ENCODE results near the gene SELENOP.
A peak's percentile ranks its signal among the peaks of the same experiment; 100 is the strongest.

Gene SELENOP

GRCh38 chr5:42772265-42772993 is 39.3 kb downstream of the SELENOP start:
- no peak overlapping the region for H3K4me3 ChIP-seq (ENCODE audit: low read length)
- TF ChIP-seq CTCF (conservative IDR thresholded peaks at IDR 0.05; ENCODE audit: low read depth, low read length), result no peak
- DNase-seq (ENCODE audit: low read depth), result no peak

DNA sequence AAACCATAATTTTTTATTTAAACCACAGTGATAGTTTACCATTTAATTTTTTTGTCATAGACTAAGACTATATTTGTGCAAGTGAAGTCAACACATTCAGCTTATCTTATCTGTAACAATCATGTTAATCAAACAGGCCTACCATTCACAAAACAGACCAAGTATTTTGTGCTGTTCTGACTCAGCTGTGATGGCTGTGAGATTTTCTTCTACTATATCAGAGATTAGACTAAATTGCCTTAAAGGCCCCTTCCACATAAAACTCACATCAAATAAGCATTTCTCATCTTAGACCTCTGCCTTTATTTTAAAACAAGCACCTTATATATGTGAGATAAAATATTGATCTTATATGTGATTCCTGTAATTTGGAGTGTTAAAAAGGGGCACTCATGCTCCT is 41.7 kb downstream of the SELENOP start:
- no peak for DNase-seq (ENCODE audit: low read depth)
- H3K4me3 ChIP-seq (ENCODE audit: low read length), result no peak overlapping the region
- TF ChIP-seq CTCF (conservative IDR thresholded peaks at IDR 0.05; ENCODE audit: low read depth, low read length), result no peak

DNA sequence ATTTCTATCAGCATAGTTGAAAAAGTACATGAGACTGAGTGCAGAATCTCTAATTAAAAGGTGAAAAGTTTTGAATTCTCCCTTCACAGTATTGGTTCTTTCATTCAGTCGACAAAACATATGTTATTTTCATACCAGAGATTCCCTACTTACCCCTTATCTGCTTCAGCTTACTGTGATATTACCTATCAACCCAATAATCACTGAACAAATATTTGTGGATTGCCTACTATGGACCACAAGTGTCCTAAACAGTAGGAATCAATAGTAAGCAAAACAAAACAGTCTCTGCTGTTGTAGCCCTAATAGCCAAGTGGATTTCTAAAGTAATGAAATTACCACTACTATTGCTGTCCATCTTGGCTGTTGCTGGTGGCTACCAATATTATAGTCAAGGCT is 43.6 kb downstream of the SELENOP start:
- H3K4me3 ChIP-seq (ENCODE audit: low read length), result no peak overlapping the region
- no peak for DNase-seq (ENCODE audit: low read depth)
- no peak for TF ChIP-seq CTCF (conservative IDR thresholded peaks at IDR 0.05; ENCODE audit: low read depth, low read length)

DNA sequence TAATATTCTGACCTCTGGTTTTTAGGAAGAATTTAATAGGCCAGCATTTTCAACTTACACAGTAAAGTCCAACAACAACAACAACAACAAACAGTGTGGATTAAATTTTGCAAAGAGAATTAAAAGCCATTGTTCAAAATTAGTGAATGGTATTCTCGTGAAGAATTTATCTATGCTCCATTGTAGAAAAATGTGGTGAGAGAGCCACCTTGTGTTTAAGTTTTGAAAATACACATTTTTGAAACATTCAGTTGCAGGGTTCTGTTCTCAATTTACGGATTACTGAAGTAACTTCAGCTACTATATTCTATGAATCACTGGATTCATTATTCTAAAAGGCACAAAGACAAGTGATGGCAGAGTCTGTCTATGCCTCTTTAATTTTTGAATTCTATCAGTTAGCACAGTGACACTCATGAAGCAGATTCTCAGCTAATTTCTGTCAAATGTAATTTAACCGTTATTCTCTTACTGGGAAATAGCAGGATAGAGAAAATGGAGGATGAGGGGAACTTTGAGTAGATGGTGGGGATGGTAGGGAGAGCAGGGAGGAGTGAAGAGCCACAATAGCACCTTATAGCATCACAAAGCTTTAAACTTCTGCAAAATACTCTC is 44.1 kb downstream of the SELENOP start:
- no peak for DNase-seq (ENCODE audit: low read depth)
- TF ChIP-seq CTCF (conservative IDR thresholded peaks at IDR 0.05; ENCODE audit: low read depth, low read length), result peak; percentile 49
- H3K4me3 ChIP-seq (ENCODE audit: low read length), result no peak overlapping the region

DNA sequence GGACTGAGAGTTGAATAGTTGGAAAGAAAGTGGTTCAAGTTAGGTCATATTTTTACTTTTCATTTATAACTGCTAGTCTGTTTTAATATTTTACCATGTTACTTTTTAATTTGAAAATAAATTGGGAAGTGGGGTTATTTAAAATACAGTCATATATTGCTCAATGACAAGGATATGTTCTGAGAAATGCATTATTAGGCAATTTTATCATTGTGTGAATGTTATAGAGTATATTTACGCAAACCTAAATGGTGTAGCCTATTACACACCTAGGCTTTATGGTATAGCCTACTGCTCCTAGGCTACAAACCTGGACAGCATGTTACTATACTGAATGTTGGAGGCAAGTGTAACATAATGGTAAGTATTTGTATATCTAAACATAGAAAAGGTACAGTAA is 49.9 kb downstream of the SELENOP start:
- no peak overlapping the region for H3K4me3 ChIP-seq (ENCODE audit: low read length)
- DNase-seq (ENCODE audit: low read depth), result no peak
- no peak for TF ChIP-seq CTCF (conservative IDR thresholded peaks at IDR 0.05; ENCODE audit: low read depth, low read length)

- H3K4me3 ChIP-seq (ENCODE audit: low read length), result no peak overlapping the region
- no peak for TF ChIP-seq CTCF (conservative IDR thresholded peaks at IDR 0.05; ENCODE audit: low read depth, low read length)
- DNase-seq (ENCODE audit: low read depth), result no peak
Measured at GRCh38 chr5:42760426-42760825, 51.3 kb downstream of the SELENOP start.

DNA sequence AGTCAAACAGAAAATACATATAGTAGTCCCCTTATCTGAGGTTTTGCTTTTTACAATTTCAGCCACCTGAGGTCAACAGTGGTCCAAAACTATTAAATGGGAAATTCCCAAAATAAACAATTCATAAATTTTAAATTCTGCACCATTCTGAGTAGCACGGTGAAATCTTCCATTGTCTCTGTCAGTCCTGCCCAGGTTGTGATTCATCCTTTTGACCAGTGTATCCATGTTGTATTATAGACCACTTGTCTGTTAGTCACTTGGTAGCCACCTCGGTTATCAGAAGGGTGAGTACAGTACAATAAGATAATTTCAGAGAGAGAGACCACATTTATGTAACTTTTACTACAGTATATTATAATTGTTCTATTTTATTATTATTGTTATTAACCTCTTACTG is 52.2 kb downstream of the SELENOP start:
- no peak for TF ChIP-seq CTCF (conservative IDR thresholded peaks at IDR 0.05; ENCODE audit: low read depth, low read length)
- DNase-seq (ENCODE audit: low read depth), result no peak

More for the DNA sequence above, 52.2 kb downstream of the SELENOP start:
- no peak overlapping the region for H3K4me3 ChIP-seq (ENCODE audit: low read length)

All from retinal pigment epithelial cell (primary cell).